SKM-1 (cell line): Measurements from ENCODE around the gene SPNS2.
A peak's percentile ranks its signal among the peaks of the same experiment; 100 is the strongest.

ENCODE experiments used
- DNase-seq: peaks from one replicate; lab custom pipeline; 2025; ENCODE audit not compliant: unreplicated experiment; lab: John Stamatoyannopoulos, UW

SPNS2 gene

DNA sequence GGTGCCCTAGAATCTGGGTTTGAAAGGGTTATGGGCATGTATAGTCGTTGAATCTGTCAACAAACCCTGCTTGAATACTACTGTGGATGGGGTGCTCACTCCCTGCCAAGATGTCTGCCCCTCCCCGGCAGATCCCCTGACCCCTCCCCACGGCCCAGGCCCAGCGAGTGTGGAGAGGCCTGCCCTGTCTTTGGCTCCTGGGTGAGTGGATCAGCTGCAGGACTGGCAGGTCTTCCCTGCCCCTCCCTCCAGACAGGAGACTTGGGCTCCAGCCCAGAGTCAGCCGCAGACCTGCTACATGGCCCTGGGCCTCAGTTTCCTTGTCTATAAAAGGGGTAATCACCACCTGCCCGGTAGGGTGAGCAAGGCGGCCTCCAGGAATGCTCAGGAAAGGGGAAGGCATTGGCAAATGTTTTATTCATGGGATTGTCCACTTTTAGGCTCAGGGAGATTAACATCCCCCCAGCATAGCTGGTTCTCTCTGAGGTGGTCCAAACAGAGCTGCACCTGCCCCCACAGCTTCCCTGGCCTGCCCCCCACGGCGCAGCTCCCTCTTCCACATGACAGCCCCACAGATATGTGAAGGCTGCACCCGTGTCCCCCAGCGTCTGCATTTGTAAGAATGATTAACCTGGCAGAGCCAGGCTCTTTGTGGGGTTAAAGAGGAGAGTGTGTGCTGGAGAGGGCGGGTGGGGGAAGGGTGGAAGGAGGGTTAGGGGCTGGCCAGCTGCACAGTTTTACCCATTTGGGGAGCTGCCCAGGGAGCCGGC is 18.5 kb upstream of the SPNS2 start:
- DNase-seq, result no peak

- peak; percentile 24 for DNase-seq
Measured at GRCh38 chr17:4480929-4481898, 17.5 kb upstream of the SPNS2 start.

GRCh38 chr17:4482338-4483011 is 16.2 kb upstream of the SPNS2 start:
- no peak for DNase-seq

DNA sequence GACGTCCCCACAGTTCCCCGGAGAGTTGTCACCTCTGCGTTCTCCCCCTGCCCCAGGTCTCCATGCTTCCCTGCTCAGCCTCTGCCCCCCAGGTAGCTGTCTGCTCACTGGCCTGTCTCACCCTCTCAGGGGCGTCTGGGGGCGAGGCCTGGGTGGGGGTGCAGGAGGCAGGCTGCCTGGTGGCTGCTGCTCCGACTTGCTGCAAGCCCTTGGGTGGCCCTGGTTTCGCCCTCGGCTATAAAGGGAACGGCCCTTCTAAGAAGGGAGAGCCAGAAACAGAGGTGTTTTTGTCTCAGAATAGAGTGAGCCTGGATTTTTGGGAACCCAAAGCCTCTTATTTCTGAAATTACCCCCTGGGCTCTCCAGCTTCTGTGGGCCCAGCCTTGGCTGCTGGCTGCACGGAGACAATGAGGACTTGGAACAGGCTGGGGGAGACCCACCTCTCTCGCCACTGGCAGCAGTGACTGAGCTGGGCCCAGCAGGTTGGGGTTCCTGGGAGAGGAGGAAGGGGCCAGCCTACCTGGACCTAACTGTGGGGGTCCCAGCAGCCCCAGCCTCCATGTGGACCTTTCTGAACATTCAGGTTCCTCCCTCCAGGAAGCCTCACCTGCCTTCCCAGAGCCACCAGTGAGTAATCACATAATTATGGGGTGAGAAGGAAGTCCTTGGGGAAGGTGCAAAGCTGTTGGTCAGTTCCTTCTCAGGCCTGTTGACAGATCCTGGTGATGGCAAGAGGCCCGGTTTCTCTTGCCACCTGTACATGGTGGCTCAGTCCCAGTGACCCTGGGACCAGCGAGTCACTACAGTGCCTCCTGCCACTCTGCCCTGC is 15.5 kb upstream of the SPNS2 start:
- no peak for DNase-seq

DNA sequence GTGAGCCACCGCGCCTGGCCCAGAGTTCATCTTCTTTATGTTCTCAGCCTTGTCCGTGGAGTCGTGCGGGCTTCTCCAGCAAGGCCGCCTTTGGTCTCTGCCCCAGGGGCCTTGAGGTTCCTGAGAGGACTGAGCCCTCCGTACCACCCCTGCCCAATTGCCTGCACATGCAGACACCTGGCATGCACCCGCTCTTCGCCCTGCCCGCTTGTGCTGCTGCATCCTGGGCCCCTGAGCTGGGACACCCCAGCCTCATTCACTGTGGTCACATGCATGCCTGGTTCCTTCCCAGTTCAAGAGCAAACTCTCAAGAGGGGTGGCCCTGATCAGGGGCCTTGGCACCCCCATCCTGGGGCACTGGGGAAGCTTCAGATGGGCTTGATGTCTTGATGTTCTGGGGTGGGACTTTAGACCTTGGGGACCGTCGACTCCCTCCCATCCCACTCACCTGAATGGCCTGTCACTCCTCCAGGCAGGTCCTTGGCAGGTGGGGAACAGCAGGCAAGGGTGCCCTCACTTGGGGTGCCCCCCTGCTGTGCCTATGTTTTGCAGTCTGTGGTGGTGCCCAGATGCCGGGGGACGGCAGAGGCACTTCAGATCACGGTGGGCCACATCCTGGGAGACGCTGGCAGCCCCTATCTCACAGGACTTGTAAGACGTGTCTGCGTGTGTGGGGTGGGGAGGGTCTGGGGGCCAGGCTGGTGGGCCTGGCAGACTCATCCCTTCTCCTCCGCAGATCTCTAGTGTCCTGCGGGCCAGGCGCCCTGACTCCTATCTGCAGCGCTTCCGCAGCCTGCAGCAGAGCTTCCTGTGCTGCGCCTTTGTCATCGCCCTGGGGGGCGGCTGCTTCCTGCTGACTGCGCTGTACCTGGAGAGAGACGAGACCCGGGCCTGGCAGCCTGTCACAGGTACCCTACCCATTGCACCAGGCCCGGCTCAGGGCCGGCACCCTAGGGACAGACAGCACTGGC is 12.7 kb upstream of the SPNS2 start:
- DNase-seq, result no peak

DNA sequence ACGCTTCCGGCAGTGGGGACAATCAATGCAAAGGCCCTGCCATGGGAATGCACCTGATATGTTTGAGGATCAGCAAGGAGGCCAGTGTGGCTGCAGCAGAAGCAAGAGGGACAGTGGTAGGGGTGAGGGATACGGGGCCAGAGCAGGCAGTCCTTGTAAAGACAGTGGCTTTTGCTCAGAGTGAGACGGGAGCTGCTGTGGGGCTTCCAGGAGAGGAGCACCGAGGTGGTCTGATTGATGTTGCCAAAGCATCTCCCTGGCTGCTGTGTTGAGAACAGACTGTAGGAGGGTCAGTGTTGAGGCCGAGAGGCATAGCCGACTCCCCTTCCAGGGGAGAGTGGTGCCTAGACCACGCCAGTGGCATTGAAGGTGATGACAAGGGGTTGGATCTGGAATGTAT is 11.4 kb upstream of the SPNS2 start:
- no peak for DNase-seq

DNA sequence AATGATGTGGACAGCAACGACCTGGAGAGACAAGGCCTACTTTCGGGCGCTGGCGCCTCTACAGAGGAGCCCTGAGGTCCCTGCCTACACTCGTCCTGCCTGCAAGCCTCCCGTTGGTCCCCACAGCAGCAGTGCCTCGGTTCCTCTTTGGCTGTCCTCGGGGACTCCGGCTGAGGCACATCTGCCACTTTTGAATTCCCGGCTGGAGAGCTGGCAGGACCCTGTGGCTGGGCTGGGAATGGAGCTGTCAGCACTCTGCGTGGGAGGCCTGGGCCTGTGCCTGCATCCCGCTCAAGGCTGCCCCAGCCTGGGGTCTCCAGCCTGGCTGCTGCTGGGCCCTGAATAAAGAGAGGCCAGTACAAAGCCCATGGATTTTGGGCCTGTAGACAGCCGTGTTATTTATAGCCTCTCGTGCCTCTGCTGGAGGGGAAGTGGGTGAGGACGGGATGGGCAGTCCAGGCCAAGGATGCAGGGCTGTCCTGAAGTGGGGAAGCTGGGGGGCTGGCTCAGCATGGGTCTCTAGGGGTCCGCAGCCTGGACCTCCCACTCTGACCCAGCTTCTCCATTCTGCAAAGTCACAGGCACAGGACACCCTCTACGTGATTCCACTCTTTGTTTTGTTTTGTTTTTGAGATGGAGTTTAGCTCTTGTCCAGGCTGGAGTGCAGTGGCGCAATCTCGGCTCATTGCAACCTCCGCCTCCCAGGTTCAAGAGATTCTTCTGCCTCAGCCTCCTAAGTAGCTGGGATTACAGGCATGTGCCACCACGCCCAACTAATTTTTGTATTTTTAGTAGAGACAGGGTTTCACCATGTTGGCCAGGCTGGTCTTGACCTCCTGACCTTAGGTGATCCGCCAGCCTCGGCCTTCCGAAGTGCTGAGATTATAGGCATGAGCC is 10.6 kb upstream of the SPNS2 start:
- DNase-seq, result no peak

DNA sequence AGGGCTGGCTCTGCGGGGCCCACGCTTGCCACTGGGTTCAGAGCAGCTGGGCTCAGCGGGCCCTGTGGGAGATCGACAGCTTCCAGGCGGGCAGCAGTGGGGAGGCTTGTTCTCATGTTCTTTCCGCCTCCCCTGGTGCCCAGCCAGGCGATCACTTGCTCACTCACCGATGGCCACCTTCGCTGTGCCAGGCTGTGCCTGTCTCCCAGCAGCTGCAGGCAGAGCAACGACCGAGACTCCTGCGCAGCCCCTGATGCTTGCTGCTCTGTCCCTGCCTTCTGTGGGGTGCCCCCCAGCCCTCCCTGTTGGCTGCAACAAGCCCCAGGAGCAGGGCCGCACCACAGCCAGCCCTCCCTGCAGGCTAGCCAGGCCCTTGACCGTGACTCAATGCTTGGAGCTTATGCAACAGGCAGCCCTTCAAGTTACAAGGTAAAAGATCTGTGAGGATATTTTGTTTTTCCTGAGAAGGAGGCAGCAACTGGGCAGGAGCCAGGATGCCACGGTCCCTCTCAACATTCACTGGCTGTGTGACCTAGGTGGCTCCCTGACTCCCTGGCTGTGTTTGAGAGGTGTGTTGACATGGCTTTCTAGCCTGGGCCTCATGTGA is 9.6 kb upstream of the SPNS2 start:
- DNase-seq, result no peak

- DNase-seq, result no peak
Measured at GRCh38 chr17:4490109-4490591, 8.5 kb upstream of the SPNS2 start.

DNA sequence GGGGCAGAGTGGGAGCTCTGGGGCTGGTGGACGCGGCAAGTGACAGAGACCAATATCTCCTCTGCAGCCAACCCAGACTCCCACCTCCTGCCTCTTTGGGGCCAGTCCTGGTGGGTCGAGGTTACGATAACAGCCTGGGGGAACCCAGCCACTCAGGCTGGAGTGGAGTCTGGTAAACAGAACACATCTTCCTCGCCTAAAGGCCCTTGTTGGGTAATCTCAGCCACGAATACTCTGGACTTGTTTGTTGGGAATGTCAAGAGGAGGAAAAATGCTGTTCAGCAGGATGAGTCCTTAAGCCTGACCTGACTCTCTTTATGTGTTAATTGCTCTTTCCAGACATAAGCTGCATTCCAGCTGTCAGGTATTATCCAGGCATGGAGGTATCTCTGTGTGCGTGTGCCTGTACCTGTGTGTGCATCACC is 8.0 kb upstream of the SPNS2 start:
- DNase-seq, result no peak

GRCh38 chr17:4492721-4493561 is 5.7 kb upstream of the SPNS2 start:
- no peak for DNase-seq

DNA sequence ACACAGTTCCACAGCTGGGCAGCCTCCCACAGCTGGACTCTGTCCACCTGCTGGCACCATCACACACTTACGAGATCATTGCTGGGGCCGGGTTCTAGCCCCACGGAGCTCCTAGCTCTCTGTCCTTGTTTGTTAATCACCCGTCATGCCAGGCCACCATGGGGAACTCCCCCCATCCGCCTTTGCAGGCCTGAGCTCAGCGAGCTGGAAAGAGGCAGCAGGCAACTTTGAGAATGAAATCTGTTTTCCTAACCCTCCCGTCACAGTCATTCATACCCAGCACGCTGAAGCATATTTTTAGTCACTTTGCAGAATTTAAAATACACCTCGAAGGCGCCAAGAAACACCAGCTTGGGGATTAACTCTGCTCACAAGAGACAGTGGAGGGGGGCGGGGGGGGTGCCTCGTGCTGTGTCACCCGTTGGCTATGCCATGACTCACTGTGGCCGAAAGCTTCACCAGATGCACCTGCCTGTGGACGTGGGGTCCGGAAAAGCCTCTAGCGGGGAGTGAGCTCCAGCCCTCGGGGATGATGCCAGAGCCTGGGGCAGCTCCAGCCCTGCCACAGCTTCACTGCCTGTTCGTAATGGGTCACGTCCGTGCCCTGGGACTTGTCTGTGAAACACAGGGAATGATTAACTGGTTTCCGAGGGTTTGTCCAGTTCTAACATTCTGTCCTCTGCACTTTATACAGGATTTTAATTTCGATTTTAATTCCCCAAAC is 1.4 kb upstream of the SPNS2 start:
- no peak for DNase-seq

- DNase-seq, result no peak
Measured at GRCh38 chr17:4499431-4500190, 930 bp downstream of the SPNS2 start.

GRCh38 chr17:4500191-4500571 is 1.5 kb downstream of the SPNS2 start:
- DNase-seq, result no peak

GRCh38 chr17:4501295-4501949 is 2.7 kb downstream of the SPNS2 start:
- no peak for DNase-seq
